Thyroid gland (tissue), 4 donors: ENCODE data around the gene TRPC1.

Experiments used
- POLR2A ChIP-seq, 2 donors: fragments of 450-650 bp; IDR thresholded peaks; one replicate each; pipeline ENCODE4 v1.6.1; 2017; ENCODE audit warnings: antibody characterized with exemption in 2 of 2, mild to moderate bottlenecking in 2 of 2, moderate library complexity in 1 of 2
- TF ChIP-seq, protein P1 (sequence below), 6 experiments: fragments of 200-600 bp in 3 of 6; fragments of 450-650 bp in 3 of 6; sonication (generic) in 3 of 6; IDR thresholded peaks; one replicate each; pipeline ENCODE4 v1.5.1; 2016 to 2019; ENCODE audit warnings: antibody characterized with exemption in 6 of 6, mild to moderate bottlenecking in 2 of 6, inconsistent platforms in 1 of 6, moderate library complexity in 1 of 6

DNA sequence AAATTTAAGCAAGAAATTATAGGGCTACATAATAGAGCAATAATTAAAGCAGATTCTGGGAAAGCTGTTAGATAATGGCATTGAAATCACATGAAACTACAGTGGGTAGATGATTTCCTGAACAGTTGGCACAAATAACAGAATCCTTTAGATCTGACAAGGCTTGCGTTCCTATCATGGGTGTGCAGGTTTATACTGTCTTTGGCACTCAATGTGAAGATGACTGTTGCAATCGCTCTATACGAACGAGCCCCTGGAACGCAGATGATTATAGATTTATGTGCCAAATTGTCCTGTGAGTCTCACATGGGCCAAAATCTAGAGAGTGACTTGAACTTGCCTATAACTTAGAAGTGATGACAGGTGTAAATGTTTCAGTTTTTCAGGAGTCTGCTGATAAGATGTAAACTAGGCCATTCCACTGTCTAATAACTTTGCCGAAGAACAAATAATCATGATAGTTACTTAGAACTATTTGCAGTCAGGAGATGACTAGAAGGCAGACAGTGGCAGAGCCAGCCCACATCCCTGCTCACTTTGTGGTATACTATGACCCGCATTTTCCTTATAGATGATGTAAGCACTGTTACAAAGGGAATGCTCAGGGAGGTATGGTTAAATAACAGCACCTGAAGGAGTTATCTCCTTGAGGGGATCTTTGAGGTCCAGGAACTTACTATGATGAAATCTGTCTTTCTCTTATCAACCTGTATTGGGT lies 30.5 kb upstream of the TRPC1 start:
- TF ChIP-seq, protein P1, sequence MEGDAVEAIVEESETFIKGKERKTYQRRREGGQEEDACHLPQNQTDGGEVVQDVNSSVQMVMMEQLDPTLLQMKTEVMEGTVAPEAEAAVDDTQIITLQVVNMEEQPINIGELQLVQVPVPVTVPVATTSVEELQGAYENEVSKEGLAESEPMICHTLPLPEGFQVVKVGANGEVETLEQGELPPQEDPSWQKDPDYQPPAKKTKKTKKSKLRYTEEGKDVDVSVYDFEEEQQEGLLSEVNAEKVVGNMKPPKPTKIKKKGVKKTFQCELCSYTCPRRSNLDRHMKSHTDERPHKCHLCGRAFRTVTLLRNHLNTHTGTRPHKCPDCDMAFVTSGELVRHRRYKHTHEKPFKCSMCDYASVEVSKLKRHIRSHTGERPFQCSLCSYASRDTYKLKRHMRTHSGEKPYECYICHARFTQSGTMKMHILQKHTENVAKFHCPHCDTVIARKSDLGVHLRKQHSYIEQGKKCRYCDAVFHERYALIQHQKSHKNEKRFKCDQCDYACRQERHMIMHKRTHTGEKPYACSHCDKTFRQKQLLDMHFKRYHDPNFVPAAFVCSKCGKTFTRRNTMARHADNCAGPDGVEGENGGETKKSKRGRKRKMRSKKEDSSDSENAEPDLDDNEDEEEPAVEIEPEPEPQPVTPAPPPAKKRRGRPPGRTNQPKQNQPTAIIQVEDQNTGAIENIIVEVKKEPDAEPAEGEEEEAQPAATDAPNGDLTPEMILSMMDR (IDR thresholded peaks at IDR 0.05) = no peak
- TF ChIP-seq POLR2A (IDR thresholded peaks at IDR 0.05) = no peak
